Smooth muscle cell of the coronary artery (primary cell): ENCODE results near the gene CITED2. TPM values are rescaled to one million over a fixed set of nuclear protein-coding genes. Genes with fewer than 3 reads are reported as not detected.

Source experiments
- total RNA-seq: library from RNA; depleted of rRNA; stranded (reverse); fragments of >200 nt; gene quantifications from 2 replicates; pipeline ENCODE4 v1.2.3, GENCODE V29; 2014; ENCODE audit warnings: low replicate concordance

The CITED2 gene, protein sequence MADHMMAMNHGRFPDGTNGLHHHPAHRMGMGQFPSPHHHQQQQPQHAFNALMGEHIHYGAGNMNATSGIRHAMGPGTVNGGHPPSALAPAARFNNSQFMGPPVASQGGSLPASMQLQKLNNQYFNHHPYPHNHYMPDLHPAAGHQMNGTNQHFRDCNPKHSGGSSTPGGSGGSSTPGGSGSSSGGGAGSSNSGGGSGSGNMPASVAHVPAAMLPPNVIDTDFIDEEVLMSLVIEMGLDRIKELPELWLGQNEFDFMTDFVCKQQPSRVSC
- 22.9 and 45.0 TPM in 2 replicates for total RNA-seq

DNA sequence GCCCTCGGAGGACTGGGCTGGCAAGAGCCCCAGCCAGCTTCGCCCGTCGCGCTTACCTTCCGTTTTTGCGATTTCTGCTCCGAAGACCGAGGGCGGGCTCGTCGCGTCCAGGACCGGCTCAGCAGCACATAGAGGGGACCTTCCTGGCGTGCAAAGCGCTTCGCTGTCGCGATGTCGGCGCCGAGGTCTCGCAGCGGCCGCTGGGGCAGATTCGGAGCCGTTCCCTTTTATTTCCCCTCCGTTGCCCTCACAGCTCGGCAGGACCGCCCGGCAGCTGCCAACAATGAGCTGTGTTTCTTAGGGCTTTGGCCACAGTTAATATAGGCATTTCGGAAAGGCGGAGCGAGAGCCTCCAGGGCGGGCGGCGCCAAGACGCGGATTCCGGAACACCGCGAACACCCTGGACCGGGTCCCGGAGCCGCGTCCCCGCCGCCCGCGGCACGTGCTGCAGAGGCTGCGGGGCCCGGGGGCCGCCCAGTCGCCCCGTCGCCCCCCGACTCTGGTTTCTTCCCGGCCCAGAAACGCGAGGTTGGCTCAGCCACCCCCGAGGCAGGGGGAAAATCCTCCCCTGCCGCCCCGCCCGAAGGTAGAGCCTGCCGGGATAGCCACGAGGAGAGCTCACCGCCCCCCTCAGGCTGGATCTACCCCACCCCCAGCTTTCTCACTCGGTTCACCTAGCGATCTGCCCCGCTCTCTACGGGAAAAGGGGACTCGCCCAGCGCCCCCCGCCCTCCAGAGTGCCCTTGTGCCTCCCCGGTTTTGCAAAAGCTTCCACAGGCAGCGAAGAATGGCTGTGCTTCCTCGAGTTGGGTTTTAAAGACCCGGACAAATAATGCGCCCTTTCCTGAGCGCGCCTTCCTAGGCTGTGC, at the start of gene CITED2:
Gene CITED2, minus strand, starts transcription at position 292 of the 869 bp plus-strand sequence. CDS start 704 bp downstream, outside the sequence.

Other genes with a start within 250 kb of the CITED2 start
- gene HECA, start 239.6 kb downstream of the CITED2 start, total RNA-seq = 11.3 and 27.1 TPM in 2 replicates
- gene TXLNB, start 82.7 kb downstream of the CITED2 start, total RNA-seq = 0.15 and 0.23 TPM in 2 replicates